Heart left ventricle (tissue), 16 donors: ENCODE data around the gene TMEM242. TPM values are rescaled to one million over a fixed set of nuclear protein-coding genes. Genes with fewer than 3 reads are reported as not detected.

Experiments
- ATAC-seq, 4 donors: fragments of 200-7000 bp; cut with Tn5 transposase; one replicate each; pipeline ENCODE4 v1.9.1; 2020 to 2022; ENCODE audit warnings: moderate library complexity in 4 of 4, mild to moderate bottlenecking in 3 of 4, moderate number of reproducible peaks in 1 of 4
- DNase-seq, 5 donors: peaks; one replicate each; pipeline ENCODE4 v3.0.0-alpha.2; 2020
- H3K27ac ChIP-seq, 12 donors: fragments of 200-600 bp; sonication (generic) in 4 of 12; one replicate each; pipeline versions ENCODE4 v1.5.0 to v1.8.0; 2016 to 2022; ENCODE audit warnings: mild to moderate bottlenecking in 2 of 12
- H3K27me3 ChIP-seq, 9 donors: fragments of 200-600 bp; sonication (generic) in 2 of 9; one replicate each; pipeline versions ENCODE4 v1.5.1 to v1.8.0; 2016 to 2022; ENCODE audit warnings: mild to moderate bottlenecking in 3 of 9
- H3K36me3 ChIP-seq, 9 donors: fragments of 200-600 bp; sonication (generic) in 2 of 9; one replicate each; pipeline versions ENCODE4 v1.5.0 to v1.8.0; 2018 to 2022; ENCODE audit warnings: mild to moderate bottlenecking in 2 of 9
- H3K4me1 ChIP-seq, 12 donors: fragments of 200-600 bp; sonication (generic) in 4 of 12; one replicate each; pipeline versions ENCODE4 v1.5.0 to v1.8.0; 2016 to 2022; ENCODE audit warnings: mild to moderate bottlenecking in 3 of 12
- H3K4me3 ChIP-seq, 12 donors: fragments of 200-600 bp; sonication (generic) in 4 of 12; one replicate each; pipeline versions ENCODE4 v1.5.0 to v1.8.0; 2017 to 2022; ENCODE audit warnings: mild to moderate bottlenecking in 9 of 12, moderate library complexity in 4 of 12
- H3K9me3 ChIP-seq, 12 donors: fragments of 200-600 bp; sonication (generic) in 4 of 12; one replicate each; pipeline versions ENCODE4 v1.5.0 to v1.8.0; 2016 to 2022; ENCODE audit warnings: mild to moderate bottlenecking in 1 of 12
- POLR2A ChIP-seq, 2 donors: fragments of 450-650 bp; IDR thresholded peaks; one replicate each; pipeline ENCODE4 v1.6.1; 2017; ENCODE audit warnings: antibody characterized with exemption in 2 of 2, mild to moderate bottlenecking in 2 of 2, moderate library complexity in 2 of 2
- WGBS, 4 donors: extraction: QIAGEN DNeasy Blood & Tissue Kit in 2 of 4; methylation state at CpG; one replicate each; pipeline versions ENCODE4 v1.1.5 to v1.1.7; 2013 to 2018; 5-methylcytosine and 5-hydroxymethylcytosine counted together
- intact Hi-C, 10 donors: fragments of 100-400 bp; cut with DNase I; formaldehyde crosslinking; loops; one replicate each; pipeline versions ENCODE4 v1.11.1 to v1.14.2; 2022
- polyA plus RNA-seq, 2 donors: library from polyadenylated mRNA; stranded (reverse); fragments of 200-250 nt; gene quantifications; one replicate each; pipeline ENCODE4 v1.2.3, GENCODE V29; 2013
- total RNA-seq, 9 donors: library from RNA; depleted of rRNA in 2 of 9; stranded (reverse); fragments of >200 nt in 2 of 9; fragmentation: NEBNext Ultra II Directional in 3 of 9; extraction: Animal tissue kit (Norgen Biotek cat#: 25700) in 3 of 9; gene quantifications; one replicate each; pipeline versions ENCODE4 v1.1.0 to v1.2.4, GENCODE V29; 2016 to 2023
- TF ChIP-seq, protein P1 (sequence below), 12 donors: fragments of 200-600 bp; sonication (generic) in 4 of 12; IDR thresholded peaks; one replicate each; pipeline versions ENCODE4 v1.5.0 to v1.8.0; 2018 to 2022; ENCODE audit warnings: antibody characterized with exemption in 12 of 12, mild to moderate bottlenecking in 5 of 12
- donor health status: ischemic (EF 13 %, LVEDD 7.1; RV severe dilation, severe dysfunction).
- donor health status: healthy with polysubstance abuse.
- donor health status: DM: no; HTN: yes; CAD: no.
- donor health status: DM: no; HTN: no; CAD: no.
- donor health status: ischemic (EF 25% LVEDD 6.9; RV normal size, moderate dysfunction).
- donor health status: ischemic (EF 25% LVEDD 5.7; RV mildly dilated, moderate dysfunction).
- donor health status: healthy.
- donor health status: DM: yes; HTN: yes; CAD: no.
- donor health status: ischemic (EF 35%, LVEDD 5.7; RV mildly dilated, moderate dysfunction).
- donor health status: nonischemic (EF 11% LVEDD 7.7; RV severe dilation, severe dysfunction).
- donor health status: DM: yes; HTN: yes; CAD: no.
- donor health status: PGD.
- donor health status: ischemic (EF 29% LVEDD 5.4; RV normal size, mild dysfunction).
- donor health status: nonischemic (EF 23%, LVEDD 6.1; RV moderate dilation, normal function).

Gene TMEM242
- total and polyA plus RNA-seq, 11 donors: 5.9 to 18.3 (median 13.2) TPM

GRCh38 chr6:157260735-157261410 lies 62.4 kb downstream of the TMEM242 start:
- intact Hi-C loops: no loop called here
- H3K27me3 ChIP-seq: no peaks in the 10 kb centered on the region
- WGBS, 4 donors: 77 to 91% (median 87%) methylated on average over 13 to 16 of the region's 16 CpGs

DNA sequence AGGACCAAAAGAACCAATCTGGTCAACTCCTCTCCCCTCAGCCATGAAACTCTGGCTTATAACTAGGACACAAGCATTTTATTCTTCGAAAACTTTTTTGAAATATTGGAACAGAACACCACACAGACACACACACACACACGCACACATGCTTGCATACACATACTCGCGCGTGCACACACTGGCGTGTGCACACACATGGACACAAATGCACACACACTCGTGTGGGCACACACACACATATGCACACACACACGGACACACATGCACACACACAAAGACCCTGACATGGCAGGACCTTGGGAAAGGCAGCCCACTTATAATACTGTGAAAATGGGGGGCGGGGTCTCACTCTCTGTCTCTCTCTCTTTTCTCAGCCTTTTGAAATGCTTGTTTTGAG lies 63.9 kb downstream of the TMEM242 start:
- no peak for TF ChIP-seq POLR2A (IDR thresholded peaks at IDR 0.05)
- Histone ChIP-seq H3K9me3 (no peaks in the 10 kb centered on the region), H3K4me3 (no peak overlapping the region), H3K27ac (no peak overlapping the region), H3K4me1 (peaks cover 0 to 16% (median 9%) of the 10 kb centered on the region in 12 donors), H3K36me3 (no peaks in the 10 kb centered on the region), H3K27me3 (no peaks in the 10 kb centered on the region)
- WGBS, 4 donors: 94 to 97% (median 95%) methylated on average over 9 of the region's 9 CpGs
- no peak for ATAC-seq
- intact Hi-C loops: no loop called here
- peak in 1 of 5 donors; percentile 3 for DNase-seq

More at GRCh38 chr6:157260735-157261410, 62.4 kb downstream of the TMEM242 start:
- Histone ChIP-seq H3K4me1 (peaks cover 0 to 16% (median 9%) of the 10 kb centered on the region in 12 donors), H3K9me3 (no peaks in the 10 kb centered on the region), H3K27ac (no peak overlapping the region), H3K36me3 (no peaks in the 10 kb centered on the region), H3K4me3 (no peak overlapping the region)
- DNase-seq (no peak), ATAC-seq (no peak)
- TF ChIP-seq POLR2A (IDR thresholded peaks at IDR 0.05): no peak
- TF ChIP-seq, protein P1, sequence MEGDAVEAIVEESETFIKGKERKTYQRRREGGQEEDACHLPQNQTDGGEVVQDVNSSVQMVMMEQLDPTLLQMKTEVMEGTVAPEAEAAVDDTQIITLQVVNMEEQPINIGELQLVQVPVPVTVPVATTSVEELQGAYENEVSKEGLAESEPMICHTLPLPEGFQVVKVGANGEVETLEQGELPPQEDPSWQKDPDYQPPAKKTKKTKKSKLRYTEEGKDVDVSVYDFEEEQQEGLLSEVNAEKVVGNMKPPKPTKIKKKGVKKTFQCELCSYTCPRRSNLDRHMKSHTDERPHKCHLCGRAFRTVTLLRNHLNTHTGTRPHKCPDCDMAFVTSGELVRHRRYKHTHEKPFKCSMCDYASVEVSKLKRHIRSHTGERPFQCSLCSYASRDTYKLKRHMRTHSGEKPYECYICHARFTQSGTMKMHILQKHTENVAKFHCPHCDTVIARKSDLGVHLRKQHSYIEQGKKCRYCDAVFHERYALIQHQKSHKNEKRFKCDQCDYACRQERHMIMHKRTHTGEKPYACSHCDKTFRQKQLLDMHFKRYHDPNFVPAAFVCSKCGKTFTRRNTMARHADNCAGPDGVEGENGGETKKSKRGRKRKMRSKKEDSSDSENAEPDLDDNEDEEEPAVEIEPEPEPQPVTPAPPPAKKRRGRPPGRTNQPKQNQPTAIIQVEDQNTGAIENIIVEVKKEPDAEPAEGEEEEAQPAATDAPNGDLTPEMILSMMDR (IDR thresholded peaks at IDR 0.05): no peak

DNA sequence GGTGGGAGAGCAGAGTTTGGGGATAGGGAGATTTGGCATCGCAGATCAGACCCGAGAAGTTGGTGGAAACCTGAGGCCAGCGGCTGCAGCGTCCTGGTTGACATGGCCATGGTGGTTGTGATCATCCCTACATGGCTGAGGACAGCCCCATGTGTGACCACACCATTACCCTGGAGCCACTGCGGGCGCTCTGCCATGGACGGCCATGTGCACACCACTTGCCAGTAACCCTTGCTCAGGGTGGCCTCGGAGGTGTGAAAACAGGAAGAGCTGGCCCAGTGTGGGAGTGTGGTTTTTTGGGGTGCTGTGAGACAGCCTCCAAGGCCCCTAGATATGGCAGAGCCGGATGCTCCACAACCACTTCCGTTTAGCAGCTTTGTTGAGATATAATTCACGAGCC lies 64.4 kb downstream of the TMEM242 start:
- ATAC-seq (no peak), DNase-seq (no peak)
- Histone ChIP-seq H3K9me3 (no peaks in the 10 kb centered on the region), H3K27ac (no peak overlapping the region), H3K4me1 (peaks cover 0 to 13% (median 9%) of the 10 kb centered on the region in 12 donors), H3K36me3 (no peaks in the 10 kb centered on the region), H3K4me3 (no peak overlapping the region), H3K27me3 (no peaks in the 10 kb centered on the region)
- WGBS, 4 donors: 94 to 96% (median 95%) methylated on average over 4 to 11 of the region's 11 CpGs
- TF ChIP-seq, protein P1 (IDR thresholded peaks at IDR 0.05): no peak
- intact Hi-C loops: no loop called here

DNA sequence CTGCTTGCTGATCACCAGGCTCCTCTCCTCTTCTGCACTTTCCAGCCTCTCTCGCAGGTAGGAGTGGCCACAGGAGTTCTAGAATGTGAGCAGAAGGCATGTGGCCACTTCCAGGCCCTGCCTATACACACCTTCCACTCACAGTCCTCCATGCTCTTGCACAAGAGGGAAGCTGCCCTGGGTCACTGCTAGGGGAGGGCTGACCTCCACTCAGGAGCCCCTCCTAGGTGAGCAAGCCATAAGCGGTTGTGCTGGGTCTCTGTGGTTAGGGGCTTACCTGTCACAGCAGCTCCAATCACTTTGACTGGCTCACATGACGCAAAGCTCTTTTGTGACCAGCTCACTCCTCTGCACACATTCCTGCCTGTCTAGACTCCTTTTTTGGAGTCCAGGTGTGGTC lies 68.2 kb downstream of the TMEM242 start:
- H3K36me3 ChIP-seq: no peaks in the 10 kb centered on the region
- DNase-seq (no peak), ATAC-seq (no peak)
- no peak overlapping the region for H3K4me3 ChIP-seq
- no peaks in the 10 kb centered on the region for H3K27me3 ChIP-seq
- no peak for TF ChIP-seq POLR2A (IDR thresholded peaks at IDR 0.05)
- TF ChIP-seq, protein P1 (IDR thresholded peaks at IDR 0.05): no peak
- 90 to 98% (median 95%) methylated on average over 3 of the region's 3 CpGs for WGBS, 4 donors
- intact Hi-C loops: no loop called here
- peaks cover 0 to 6% (median 0%) of the 10 kb centered on the region in 12 donors for H3K4me1 ChIP-seq
- H3K27ac ChIP-seq: no peak overlapping the region
- H3K9me3 ChIP-seq: no peaks in the 10 kb centered on the region

DNA sequence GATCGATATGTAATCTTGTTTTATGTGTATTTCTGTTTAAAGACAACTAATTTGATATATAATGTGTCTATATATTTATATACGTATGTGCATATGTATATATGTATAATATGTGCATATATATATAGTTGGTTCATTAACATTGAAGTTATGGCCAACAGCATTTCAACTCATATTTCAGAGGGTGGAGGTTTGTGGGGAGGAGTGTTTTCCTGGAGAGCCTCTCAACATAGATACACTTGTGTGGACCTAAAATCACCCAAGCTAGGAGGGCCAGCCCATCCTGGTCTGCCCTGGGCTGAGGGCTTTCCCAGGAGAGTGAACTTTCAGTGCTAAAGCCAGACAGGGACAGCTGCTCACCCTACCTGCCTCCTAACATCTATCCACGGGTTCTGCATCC lies 68.8 kb downstream of the TMEM242 start:
- ATAC-seq (no peak), DNase-seq (no peak)
- no peaks in the 10 kb centered on the region for H3K9me3 ChIP-seq
- no peak overlapping the region for H3K4me3 ChIP-seq
- no peak overlapping the region for H3K27ac ChIP-seq
- no peaks in the 10 kb centered on the region for H3K36me3 ChIP-seq
- 90 to 93% (median 92%) methylated on average over 3 of the region's 3 CpGs for WGBS, 4 donors
- no peaks in the 10 kb centered on the region for H3K27me3 ChIP-seq
- no peak for TF ChIP-seq POLR2A (IDR thresholded peaks at IDR 0.05)
- TF ChIP-seq, protein P1 (IDR thresholded peaks at IDR 0.05): no peak
- peaks cover 0 to 6% (median 0%) of the 10 kb centered on the region in 12 donors for H3K4me1 ChIP-seq
- intact Hi-C loops: no loop called here
